Ishikawa (cell line): ENCODE data around the gene ATG14.

ENCODE experiments used
- CEBPB ChIP-seq: IDR thresholded peaks from 2 replicates; pipeline ENCODE4 v1.6.1; 2012
- CREB1 ChIP-seq: IDR thresholded peaks from 2 replicates; pipeline ENCODE4 v1.6.1; 2012; ENCODE audit warnings: low read depth
- EGR1 ChIP-seq: IDR thresholded peaks from 2 replicates; pipeline ENCODE4 v1.6.1; 2012
- EP300 ChIP-seq: IDR thresholded peaks from 2 replicates; pipeline ENCODE4 v1.6.1; 2012; ENCODE audit warnings: borderline replicate concordance
- FOXM1 ChIP-seq: IDR thresholded peaks from 2 replicates; pipeline ENCODE4 v1.6.1; 2012; ENCODE audit warnings: low read depth, borderline replicate concordance
- NFIC ChIP-seq: IDR thresholded peaks from 2 replicates; pipeline ENCODE4 v1.6.1; 2012
- RAD21 ChIP-seq: IDR thresholded peaks from 2 replicates; pipeline ENCODE4 v1.6.1; 2012; ENCODE audit warnings: low read depth
- TAF1 ChIP-seq: IDR thresholded peaks from 2 replicates; pipeline ENCODE4 v1.6.1; 2012; ENCODE audit warnings: low read depth, mild to moderate bottlenecking
- TCF12 ChIP-seq: IDR thresholded peaks from 2 replicates; pipeline ENCODE4 v1.6.1; 2012; ENCODE audit warnings: low read depth
- TEAD4 ChIP-seq: IDR thresholded peaks from 2 replicates; pipeline ENCODE4 v1.6.1; 2012
- YY1 ChIP-seq: IDR thresholded peaks from 2 replicates; pipeline ENCODE4 v1.6.1; 2012; ENCODE audit warnings: low read depth
- ZBTB7A ChIP-seq: IDR thresholded peaks from 2 replicates; pipeline ENCODE4 v1.6.1; 2012; ENCODE audit warnings: low read depth
- TF ChIP-seq, protein P1 (sequence below): IDR thresholded peaks from 2 replicates; pipeline ENCODE4 v1.6.1; 2012; ENCODE audit warnings: low read depth, mild to moderate bottlenecking
- TF ChIP-seq, protein P2 (sequence below): IDR thresholded peaks from 2 replicates; pipeline ENCODE4 v1.6.1; 2012
- TF ChIP-seq, protein P3 (sequence below): IDR thresholded peaks from 2 replicates; pipeline ENCODE4 v1.6.1; 2012

The ATG14 gene

DNA sequence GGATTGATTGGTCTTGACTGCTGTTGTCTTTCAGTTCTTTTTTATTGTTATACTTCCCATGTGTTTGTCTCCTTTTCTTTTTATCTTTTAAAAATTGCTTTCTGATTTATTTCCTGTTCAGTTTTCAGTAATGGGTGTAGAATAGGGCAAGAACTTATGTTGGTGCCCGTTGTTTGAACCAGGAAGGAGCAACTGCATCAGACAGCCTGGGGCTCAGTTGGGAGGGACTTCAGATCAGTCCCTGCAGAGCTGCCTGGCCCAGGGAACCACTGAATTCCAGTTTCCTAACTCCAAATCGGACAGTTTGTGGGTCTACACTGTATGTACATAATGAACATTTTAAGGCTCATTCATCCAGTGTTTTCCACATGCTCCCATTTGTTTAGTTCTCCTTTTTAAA is 75.5 kb downstream of the ATG14 start:
- TF ChIP-seq FOXM1 (no peak), NFIC (no peak), ZBTB7A (no peak), RAD21 (no peak)

DNA sequence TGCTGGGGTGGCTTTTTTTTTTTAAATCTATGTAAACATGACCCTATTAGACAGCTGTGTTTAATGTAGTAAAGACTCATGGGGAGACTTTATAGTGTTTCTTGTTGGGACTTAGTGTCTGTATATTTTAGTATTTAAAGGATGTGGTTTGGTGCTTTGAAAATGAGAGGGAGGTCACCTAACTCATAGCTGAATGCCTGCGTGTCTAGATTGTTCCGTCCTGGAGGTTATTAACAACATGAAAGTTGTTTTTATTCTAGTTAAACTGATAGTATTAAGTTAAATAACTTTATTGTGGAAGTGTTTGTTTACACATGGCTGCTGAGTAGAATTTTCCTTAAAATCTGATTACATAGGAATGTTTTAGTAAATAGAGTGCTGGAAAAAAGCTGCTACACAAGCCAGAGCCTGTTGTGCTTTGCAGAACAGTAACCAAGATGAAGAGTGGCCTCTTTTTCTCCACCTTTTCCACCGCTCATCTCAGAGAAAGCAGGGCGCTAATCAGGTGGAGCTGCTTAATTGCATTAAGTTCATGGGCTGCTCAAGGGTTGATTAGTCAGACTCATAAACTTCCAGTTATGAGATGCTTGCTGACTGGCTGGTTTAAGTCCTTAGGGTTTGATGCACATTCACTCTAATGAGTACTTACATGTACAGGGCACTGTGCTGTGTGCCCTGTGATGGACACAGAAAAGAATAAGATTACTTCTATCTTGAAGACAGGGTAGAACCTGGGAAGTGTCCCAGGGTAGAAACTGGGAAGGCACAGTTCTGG is 77.7 kb downstream of the ATG14 start:
- TF ChIP-seq YY1 (no peak), TAF1 (no peak)

DNA sequence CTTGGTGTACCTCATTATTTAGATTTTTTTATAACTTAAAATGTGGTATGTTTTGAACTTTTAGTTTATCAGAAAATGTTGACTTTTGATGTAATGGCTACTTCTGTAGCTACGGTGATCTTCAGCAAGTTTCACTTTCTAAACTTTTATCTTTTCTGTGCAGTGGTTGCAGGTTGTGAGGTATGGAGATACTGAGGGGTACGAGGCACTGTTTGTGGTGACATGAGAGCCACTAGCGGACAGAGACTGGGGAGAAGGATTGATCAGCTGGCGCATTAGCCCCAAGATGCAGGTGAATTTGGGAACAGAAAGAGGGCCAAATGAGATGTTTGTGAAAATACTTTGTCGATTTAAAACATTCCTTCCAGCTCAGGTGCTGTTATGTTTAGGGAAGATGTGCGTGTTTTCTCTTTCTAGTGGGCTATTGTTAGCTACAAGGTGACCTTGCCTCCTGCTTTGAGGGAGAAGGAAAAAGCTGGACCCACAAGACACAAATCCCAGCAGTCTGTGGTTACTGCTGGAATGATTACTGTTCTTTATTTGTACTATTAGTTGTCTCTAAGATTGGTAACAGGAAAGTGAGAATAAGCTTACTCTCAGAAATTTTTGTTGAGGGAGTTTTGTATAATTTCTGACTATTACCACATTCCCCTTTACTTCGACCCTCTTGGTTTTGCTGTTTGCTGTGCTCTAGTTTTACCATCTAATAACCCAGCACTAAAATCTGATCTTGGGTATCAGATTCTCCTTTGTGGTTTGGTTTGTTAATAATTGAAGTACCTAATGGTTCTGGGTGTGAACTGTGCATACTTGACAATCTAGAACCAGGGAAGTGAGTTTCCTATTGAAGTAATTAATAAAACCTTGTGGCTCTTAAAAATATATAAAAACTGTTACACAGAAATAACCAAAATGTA is 78.7 kb downstream of the ATG14 start:
- TF ChIP-seq TCF12, result no peak
- no peak for TF ChIP-seq TEAD4
- no peak for TF ChIP-seq RAD21
- no peak for TF ChIP-seq EP300
- TF ChIP-seq, protein P1, sequence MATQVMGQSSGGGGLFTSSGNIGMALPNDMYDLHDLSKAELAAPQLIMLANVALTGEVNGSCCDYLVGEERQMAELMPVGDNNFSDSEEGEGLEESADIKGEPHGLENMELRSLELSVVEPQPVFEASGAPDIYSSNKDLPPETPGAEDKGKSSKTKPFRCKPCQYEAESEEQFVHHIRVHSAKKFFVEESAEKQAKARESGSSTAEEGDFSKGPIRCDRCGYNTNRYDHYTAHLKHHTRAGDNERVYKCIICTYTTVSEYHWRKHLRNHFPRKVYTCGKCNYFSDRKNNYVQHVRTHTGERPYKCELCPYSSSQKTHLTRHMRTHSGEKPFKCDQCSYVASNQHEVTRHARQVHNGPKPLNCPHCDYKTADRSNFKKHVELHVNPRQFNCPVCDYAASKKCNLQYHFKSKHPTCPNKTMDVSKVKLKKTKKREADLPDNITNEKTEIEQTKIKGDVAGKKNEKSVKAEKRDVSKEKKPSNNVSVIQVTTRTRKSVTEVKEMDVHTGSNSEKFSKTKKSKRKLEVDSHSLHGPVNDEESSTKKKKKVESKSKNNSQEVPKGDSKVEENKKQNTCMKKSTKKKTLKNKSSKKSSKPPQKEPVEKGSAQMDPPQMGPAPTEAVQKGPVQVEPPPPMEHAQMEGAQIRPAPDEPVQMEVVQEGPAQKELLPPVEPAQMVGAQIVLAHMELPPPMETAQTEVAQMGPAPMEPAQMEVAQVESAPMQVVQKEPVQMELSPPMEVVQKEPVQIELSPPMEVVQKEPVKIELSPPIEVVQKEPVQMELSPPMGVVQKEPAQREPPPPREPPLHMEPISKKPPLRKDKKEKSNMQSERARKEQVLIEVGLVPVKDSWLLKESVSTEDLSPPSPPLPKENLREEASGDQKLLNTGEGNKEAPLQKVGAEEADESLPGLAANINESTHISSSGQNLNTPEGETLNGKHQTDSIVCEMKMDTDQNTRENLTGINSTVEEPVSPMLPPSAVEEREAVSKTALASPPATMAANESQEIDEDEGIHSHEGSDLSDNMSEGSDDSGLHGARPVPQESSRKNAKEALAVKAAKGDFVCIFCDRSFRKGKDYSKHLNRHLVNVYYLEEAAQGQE, result no peak
- TF ChIP-seq FOXM1, result no peak
- no peak for TF ChIP-seq CREB1
- TF ChIP-seq, protein P2, sequence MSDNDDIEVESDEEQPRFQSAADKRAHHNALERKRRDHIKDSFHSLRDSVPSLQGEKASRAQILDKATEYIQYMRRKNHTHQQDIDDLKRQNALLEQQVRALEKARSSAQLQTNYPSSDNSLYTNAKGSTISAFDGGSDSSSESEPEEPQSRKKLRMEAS, result no peak
- TF ChIP-seq TAF1, result no peak
- TF ChIP-seq ZBTB7A, result no peak
- TF ChIP-seq NFIC, result no peak
- no peak for TF ChIP-seq CEBPB
- TF ChIP-seq EGR1, result no peak
- TF ChIP-seq YY1, result no peak
- TF ChIP-seq, protein P3, sequence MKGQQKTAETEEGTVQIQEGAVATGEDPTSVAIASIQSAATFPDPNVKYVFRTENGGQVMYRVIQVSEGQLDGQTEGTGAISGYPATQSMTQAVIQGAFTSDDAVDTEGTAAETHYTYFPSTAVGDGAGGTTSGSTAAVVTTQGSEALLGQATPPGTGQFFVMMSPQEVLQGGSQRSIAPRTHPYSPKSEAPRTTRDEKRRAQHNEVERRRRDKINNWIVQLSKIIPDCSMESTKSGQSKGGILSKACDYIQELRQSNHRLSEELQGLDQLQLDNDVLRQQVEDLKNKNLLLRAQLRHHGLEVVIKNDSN, result no peak

DNA sequence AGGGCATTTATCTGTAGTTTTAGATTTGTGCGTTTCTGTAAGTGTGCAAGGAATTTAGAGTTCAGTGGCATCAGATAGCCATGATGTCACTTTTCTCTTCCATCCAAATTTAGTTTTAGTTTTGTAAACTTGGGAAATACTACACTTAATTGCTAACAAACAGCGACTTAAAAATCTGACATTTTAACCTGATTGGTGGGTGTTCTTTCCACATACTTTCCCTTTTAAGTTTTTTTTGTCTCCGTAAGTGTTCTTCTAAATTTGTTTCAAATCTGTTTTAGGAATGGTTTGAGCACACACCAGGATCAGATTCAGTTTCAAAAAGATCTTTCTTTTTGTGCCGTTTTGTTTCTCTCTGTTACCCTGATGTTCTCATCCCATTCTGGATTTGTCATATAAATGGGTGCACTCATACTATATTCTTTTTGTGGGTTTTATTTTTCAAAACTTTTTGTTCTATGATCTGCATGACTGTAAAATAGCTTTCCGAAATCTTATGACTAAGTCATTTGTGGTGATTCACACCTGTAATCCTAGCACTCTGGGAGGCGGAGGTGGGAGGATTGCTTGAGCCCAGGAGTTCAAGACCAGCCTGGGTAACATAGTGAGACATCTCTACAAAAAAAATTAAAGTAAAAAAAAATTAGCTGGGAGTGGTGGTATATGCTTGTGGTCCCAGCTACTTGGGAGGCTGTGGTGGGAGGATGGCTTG is 81.5 kb downstream of the ATG14 start:
- TF ChIP-seq NFIC, result no peak
- TF ChIP-seq CEBPB, result no peak
- no peak for TF ChIP-seq YY1
- TF ChIP-seq TEAD4, result no peak
- TF ChIP-seq RAD21, result no peak
- TF ChIP-seq TAF1, result no peak
- TF ChIP-seq, protein P1, result no peak
- no peak for TF ChIP-seq ZBTB7A
- TF ChIP-seq, protein P2, result no peak
- TF ChIP-seq FOXM1, result no peak
- TF ChIP-seq CREB1, result no peak
- TF ChIP-seq EP300, result no peak
- TF ChIP-seq, protein P3, result no peak
- no peak for TF ChIP-seq EGR1
- no peak for TF ChIP-seq TCF12

DNA sequence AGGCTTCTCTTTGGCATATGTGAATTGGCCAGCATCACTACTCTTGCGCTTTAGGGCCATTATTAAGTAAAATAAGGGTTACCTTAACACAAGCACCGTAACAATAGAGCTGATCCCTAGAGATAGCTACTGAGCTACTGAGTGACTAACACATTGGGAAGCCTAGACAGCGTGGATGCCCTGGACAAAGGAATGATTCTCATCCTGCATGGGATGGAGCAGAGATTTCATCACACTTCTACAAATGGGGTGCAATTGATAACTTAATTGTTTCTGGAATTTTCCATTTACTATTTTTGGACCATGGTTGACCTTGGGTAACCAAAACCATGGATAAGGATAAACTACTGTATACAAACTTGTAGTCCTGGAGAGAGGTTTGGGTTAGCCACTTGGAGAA is 83.3 kb downstream of the ATG14 start:
- TF ChIP-seq RAD21 (no peak), EP300 (no peak), NFIC (no peak), CREB1 (no peak), CEBPB (no peak), YY1 (no peak), TAF1 (no peak)
- TF ChIP-seq, protein P3, result no peak
- TF ChIP-seq, protein P2, result no peak
